ENCODE data around the gene MT1X.
"Not testable (repeated sequence)": the region's sequence is repeated elsewhere in the genome, so short reads cannot be mapped to it uniquely, and the experiment has no call there.

Gene MT1X

GRCh38 chr16:56713794-56714193 lies 31.5 kb downstream of the MT1X start:
- H3K4me3 ChIP-seq (ENCODE audit: low read length): no peak overlapping the region
- no peak for DNase-seq (ENCODE audit: low read depth)
- TF ChIP-seq, protein P1, sequence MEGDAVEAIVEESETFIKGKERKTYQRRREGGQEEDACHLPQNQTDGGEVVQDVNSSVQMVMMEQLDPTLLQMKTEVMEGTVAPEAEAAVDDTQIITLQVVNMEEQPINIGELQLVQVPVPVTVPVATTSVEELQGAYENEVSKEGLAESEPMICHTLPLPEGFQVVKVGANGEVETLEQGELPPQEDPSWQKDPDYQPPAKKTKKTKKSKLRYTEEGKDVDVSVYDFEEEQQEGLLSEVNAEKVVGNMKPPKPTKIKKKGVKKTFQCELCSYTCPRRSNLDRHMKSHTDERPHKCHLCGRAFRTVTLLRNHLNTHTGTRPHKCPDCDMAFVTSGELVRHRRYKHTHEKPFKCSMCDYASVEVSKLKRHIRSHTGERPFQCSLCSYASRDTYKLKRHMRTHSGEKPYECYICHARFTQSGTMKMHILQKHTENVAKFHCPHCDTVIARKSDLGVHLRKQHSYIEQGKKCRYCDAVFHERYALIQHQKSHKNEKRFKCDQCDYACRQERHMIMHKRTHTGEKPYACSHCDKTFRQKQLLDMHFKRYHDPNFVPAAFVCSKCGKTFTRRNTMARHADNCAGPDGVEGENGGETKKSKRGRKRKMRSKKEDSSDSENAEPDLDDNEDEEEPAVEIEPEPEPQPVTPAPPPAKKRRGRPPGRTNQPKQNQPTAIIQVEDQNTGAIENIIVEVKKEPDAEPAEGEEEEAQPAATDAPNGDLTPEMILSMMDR (IDR thresholded peaks at IDR 0.05; ENCODE audit: insufficient read depth, low read depth, low read length, missing control alignments): no peak

- TF ChIP-seq, protein P1 (IDR thresholded peaks at IDR 0.05; ENCODE audit: insufficient read depth, low read depth, low read length, missing control alignments): no peak
- no peak for DNase-seq (ENCODE audit: low read depth)
- H3K4me3 ChIP-seq (ENCODE audit: low read length): no peak overlapping the region
Observed at GRCh38 chr16:56715126-56715525, 32.9 kb downstream of the MT1X start.

DNA sequence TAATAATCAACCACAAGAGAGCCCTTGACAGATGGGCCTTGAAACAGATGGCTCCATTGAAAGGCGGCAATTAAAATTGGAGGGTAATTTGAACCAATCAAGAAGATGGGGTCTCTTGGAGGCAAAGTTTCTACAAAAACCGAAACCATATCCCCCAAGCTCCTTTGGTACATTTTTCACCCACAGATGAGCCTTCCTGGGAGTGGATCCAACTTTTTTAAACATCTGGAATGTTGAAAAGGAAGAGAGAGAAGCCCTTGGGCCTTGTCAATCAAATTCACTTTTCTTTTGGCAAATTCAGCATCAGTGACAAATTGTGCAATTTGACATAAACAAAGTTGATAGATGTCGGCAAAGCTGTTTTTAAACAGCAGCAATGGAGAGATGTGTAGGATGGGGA lies 34.5 kb downstream of the MT1X start:
- DNase-seq (ENCODE audit: low read depth): no peak
- no peak overlapping the region for H3K4me3 ChIP-seq (ENCODE audit: low read length)

DNA sequence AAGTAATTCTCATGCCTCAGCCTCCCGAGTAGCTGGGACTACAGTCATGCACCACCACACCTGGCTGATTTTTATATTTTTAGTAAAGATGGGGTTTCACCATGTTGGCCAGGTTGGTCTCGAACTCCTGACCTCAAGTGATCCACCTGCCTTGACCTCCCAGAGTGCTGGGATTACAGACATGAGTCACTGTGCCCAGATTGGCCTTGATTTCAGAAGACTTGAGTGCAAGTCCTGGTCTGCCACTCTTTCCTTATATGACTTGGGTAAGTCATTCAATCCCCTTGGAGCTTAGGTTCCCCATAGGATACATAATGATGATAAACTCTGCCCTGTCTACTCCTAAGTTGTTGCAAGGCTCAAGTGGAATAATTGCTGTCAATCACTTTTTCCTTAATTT lies 35.3 kb downstream of the MT1X start:
- H3K4me3 ChIP-seq (ENCODE audit: low read length); DNase-seq (ENCODE audit: low read depth): not testable (repeated sequence)

More for the DNA sequence above, 34.5 kb downstream of the MT1X start:
- TF ChIP-seq, protein P1 (IDR thresholded peaks at IDR 0.05; ENCODE audit: insufficient read depth, low read depth, low read length, missing control alignments): no peak

DNA sequence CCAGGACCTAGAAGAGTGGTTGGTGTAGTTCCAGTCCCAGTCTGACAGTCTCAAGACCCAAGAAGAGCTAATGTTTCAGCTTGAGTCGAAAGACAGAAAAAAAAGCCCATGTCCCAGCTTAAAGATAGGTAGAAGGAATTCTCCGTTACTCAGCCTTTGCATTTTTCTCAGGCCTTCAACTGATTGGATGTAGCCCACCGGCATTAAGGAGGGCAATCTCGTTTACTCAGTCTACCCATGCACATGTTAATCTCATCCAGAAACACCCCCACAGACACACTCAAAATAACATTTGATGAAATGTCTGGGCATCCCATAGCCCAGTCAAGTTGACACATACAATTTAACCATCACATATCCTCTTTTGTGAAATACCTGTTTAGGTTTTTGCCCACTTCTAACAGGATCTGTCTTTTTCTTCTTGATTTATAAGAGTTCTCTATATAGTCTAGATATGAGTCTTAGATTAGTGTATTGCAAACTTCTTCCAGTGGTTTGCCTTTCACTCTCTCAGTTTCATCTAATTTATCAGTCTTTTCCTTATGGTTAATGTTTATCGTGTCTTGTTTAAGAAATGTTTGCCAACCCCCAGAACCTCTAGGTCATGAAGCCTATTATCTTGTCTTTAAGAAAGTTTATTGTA lies 40.1 kb downstream of the MT1X start:
- no peak for DNase-seq (ENCODE audit: low read depth)
- TF ChIP-seq, protein P1 (IDR thresholded peaks at IDR 0.05; ENCODE audit: insufficient read depth, low read depth, low read length, missing control alignments): no peak
- no peak overlapping the region for H3K4me3 ChIP-seq (ENCODE audit: low read length)

DNA sequence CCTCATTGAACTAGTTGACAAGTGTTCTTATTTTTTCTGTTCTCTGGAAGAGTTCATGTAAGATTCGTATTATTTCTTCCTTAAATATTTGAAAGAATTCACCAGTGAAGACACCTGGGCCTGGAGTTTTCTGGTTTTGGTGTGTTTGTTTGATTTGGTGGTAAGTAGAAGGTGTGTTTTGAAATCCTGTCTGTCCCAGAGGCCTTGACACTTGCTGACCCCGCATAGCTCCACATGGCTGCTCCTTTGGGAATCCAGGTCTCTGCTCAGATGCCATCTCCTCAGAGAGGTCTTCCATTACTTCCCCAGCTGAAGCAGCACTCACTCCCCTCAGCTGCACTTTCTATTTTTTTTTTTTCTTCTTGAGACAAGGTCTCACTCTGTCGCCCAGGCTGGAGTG lies 41.9 kb downstream of the MT1X start:
- no peak overlapping the region for H3K4me3 ChIP-seq (ENCODE audit: low read length)
- TF ChIP-seq, protein P1 (IDR thresholded peaks at IDR 0.05; ENCODE audit: insufficient read depth, low read depth, low read length, missing control alignments): no peak
- no peak for DNase-seq (ENCODE audit: low read depth)

- no peak for DNase-seq (ENCODE audit: low read depth)
- TF ChIP-seq, protein P1 (IDR thresholded peaks at IDR 0.05; ENCODE audit: insufficient read depth, low read depth, low read length, missing control alignments): no peak
- no peak overlapping the region for H3K4me3 ChIP-seq (ENCODE audit: low read length)
Observed at GRCh38 chr16:56726283-56726682, 44.0 kb downstream of the MT1X start.
